GM18519 (cell line): ENCODE measurements around the gene DIP2C.
A peak's percentile ranks its signal among the peaks of the same experiment; 100 is the strongest.
"Not testable (repeated sequence)": the region's sequence is repeated elsewhere in the genome, so short reads cannot be mapped to it uniquely, and the experiment has no call there.

Source experiments
- ATAC-seq: cut with Tn5 transposase; IDR thresholded peaks from one replicate; pipeline ENCODE4 v1.9.1; 2021; ENCODE audit warnings: mild to moderate bottlenecking, moderate library complexity; ENCODE audit not compliant: unreplicated experiment, low FRiP score

DIP2C gene

DNA sequence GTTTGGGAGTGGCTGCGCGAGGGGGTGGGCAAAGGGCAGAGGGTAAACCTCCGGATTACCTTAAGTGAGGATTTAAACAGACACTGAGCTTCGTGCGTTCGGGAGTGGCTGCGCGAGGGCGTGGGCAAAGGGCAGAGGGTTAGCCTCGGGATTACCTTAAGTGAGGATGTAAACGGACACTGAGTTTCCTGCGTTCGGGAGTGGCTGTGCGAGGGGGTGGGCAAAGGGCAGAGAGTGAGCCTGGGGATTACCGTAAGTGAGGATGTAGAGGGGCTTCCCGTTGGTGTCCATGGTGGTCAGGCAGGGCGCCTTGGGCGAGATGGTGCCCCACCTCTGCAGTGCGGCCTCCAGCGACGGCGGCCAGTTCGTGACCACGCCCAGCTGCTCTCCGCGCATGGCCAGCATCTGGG is 275.8 kb downstream of the DIP2C start:
- no peak for ATAC-seq

GRCh38 chr10:412109-412508 is 277.4 kb downstream of the DIP2C start:
- ATAC-seq = peak; percentile 61

GRCh38 chr10:411603-412002 is 277.9 kb downstream of the DIP2C start:
- ATAC-seq = no peak

- ATAC-seq = no peak
Observed at GRCh38 chr10:409408-410040, 279.9 kb downstream of the DIP2C start.

GRCh38 chr10:408236-408635 is 281.2 kb downstream of the DIP2C start:
- ATAC-seq = no peak

GRCh38 chr10:406976-407375 is 282.5 kb downstream of the DIP2C start:
- no peak for ATAC-seq

DNA sequence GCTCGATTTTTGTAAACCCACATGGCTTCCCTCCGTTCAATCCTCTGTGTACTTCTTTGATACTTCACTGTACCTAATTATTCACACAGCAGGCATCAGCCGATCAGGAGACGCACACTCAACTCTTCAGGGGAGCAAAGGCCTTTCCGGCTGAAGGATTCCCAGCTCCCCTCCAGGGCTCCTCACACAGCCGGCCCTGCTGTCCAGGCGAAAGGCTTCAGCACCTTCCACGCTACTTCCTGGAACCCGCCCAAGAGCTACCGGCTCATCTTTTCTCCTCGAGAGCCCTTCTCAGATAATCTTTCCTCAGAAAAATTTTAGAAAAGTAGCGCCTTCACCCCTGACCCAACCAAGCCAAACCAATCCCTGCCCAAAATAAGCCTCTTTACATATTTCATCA is 283.8 kb downstream of the DIP2C start:
- ATAC-seq = no peak

DNA sequence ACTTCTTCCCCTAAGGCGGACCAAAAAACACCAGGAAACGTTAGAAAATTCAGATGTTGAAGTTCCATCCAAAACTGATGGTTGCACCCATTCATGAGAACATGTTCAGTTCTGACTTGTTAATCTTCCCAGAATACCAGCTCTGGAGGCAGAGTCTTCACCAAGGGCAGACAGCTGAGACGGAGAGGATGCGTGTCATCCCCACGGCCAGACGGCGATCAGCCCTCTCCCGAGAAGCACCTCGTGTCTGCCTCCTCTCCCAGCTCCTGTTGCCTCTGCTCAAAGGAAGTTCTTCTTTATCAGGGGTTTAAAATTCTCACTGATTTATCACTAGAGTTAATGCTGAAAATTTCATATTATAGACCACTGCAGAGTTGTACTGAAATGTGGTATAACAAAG is 284.5 kb downstream of the DIP2C start:
- no peak for ATAC-seq

- ATAC-seq = no peak
Observed at GRCh38 chr10:404346-404745, 285.1 kb downstream of the DIP2C start.

GRCh38 chr10:398954-399353 is 290.5 kb downstream of the DIP2C start:
- no peak for ATAC-seq

- ATAC-seq = no peak
Observed at GRCh38 chr10:397321-398068, 292.0 kb downstream of the DIP2C start.

- no peak for ATAC-seq
Observed at GRCh38 chr10:396535-397220, 292.8 kb downstream of the DIP2C start.

DNA sequence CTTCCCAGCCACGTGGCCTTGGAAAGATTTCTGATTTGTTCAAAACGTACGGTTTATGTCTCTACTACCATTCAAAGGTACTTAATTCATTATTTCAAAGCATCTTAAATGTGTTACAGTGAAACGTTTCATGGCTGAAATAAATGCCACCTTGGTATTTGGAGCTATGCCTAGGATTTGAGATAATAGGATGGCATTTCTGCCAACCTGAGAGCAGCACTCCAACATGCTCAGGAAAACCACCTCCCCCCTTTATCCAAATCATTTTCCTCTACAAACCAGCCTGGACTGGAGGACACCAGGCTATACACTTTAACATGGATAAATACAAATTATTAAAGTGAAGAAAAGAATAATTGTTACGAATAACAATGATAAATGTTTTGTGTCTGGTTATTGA is 293.4 kb downstream of the DIP2C start:
- no peak for ATAC-seq

- ATAC-seq = no peak
Observed at GRCh38 chr10:395665-396064, 293.8 kb downstream of the DIP2C start.

DNA sequence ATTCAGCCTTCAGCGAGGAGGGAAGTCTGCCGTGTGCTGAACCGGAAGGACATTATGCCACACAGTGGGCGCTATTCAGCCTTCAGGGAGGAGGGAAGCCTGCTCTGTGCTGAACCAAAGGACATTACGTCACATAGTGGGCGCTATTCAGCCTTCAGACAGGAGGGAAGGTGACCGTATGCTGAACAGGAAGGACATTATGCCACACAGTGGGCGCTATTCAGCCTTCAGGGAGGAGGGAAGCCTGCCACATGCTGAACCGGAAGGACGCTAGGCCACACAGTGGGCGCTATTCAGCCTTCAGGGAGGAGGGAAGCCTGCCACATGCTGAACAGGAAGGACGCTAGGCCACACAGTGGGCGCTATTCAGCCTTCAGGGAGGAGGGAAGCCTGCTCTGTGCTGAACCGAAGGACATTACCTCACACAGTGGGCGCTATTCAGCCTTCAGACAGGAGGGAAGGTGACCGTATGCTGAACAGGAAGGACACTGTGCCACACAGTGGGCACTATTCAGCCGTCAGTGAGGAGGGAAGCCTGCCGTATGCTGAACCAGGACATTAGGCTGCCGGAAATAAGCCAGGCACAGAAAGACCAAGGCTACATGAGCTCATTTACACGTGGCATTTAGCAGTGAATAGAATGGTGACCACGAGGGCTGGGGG is 294.9 kb downstream of the DIP2C start:
- not testable (repeated sequence) for ATAC-seq

- no peak for ATAC-seq
Observed at GRCh38 chr10:393787-394438, 295.6 kb downstream of the DIP2C start.

GRCh38 chr10:393106-393745 is 296.2 kb downstream of the DIP2C start:
- ATAC-seq = no peak

GRCh38 chr10:392705-393037 is 296.8 kb downstream of the DIP2C start:
- ATAC-seq = no peak

GRCh38 chr10:391847-392704 is 297.4 kb downstream of the DIP2C start:
- no peak for ATAC-seq
